SK-N-SH (cell line): ENCODE results near the gene CCR6.
"Not testable (repeated sequence)": the region's sequence is repeated elsewhere in the genome, so short reads cannot be mapped to it uniquely, and the experiment has no call there.

Experiments used
- CHD2 ChIP-seq: fragments of 150-350 bp; IDR thresholded peaks from 2 replicates; pipeline ENCODE4 v1.6.1; 2018; ENCODE audit warnings: low read length; ENCODE audit not compliant: partially characterized antibody
- CTCF ChIP-seq: fragments of 200-600 bp; sonication (generic); IDR thresholded peaks from 2 replicates; pipeline ENCODE4 v1.6.1; 2017; ENCODE audit warnings: antibody characterized with exemption, mild to moderate bottlenecking, moderate library complexity
- EZH2phosphoT487 ChIP-seq: fragments of 200-600 bp; sonication (generic); IDR thresholded peaks from 2 replicates; pipeline ENCODE4 v1.6.1; 2017; ENCODE audit warnings: low read depth, mixed run types, mild to moderate bottlenecking, antibody characterized with exemption, moderate library complexity, borderline replicate concordance
- FOXJ3 ChIP-seq: sonication (generic); formaldehyde crosslinking; IDR thresholded peaks from 2 replicates; pipeline ENCODE4 v1.5.1; 2020; ENCODE audit warnings: mild to moderate bottlenecking, missing genetic modification reagents
- JUND ChIP-seq: IDR thresholded peaks from 2 replicates; pipeline ENCODE4 v1.4.0; 2012
- MAX ChIP-seq: IDR thresholded peaks from 2 replicates; pipeline ENCODE4 v1.4.0; 2012; ENCODE audit warnings: low read depth
- SMC3 ChIP-seq: IDR thresholded peaks from 2 replicates; pipeline ENCODE4 v1.6.1; 2012; ENCODE audit warnings: low read depth, low read length, improper control_type of control experiment
- TAF1 ChIP-seq: IDR thresholded peaks from 2 replicates; pipeline ENCODE4 v1.6.1; 2012; ENCODE audit warnings: low read depth, mild to moderate bottlenecking, low read length, moderate library complexity, borderline replicate concordance
- TCF12 ChIP-seq: IDR thresholded peaks from 2 replicates; pipeline ENCODE4 v1.4.0; 2012
- USF2 ChIP-seq: fragments of 150-350 bp; IDR thresholded peaks from 2 replicates; pipeline ENCODE4 v1.6.1; 2017; ENCODE audit warnings: antibody characterized with exemption, low read length, low read depth, borderline replicate concordance

DNA sequence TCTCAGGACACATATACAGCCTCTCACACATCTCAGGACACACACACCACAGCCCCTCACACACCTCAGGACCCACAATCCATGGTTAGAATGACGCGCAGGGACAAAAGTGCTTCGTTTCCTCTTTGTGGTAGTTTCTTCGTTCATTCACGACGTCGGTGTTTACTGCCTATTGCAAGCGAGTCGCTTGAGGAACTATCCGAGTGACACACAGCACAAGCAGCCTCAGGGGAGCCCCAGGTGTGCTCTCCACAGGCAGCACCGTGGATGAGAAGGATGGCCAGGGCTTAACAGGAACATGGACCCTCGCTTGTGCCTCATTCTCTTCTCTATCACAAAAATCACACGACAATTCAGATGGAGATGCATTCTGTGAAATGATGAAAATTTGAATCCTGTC is 47.0 kb downstream of the CCR6 start:
- not testable (repeated sequence) for TF ChIP-seq CTCF; USF2; EZH2phosphoT487; TAF1; SMC3; CHD2; JUND; MAX; TCF12; FOXJ3 (CRISPR knock-in tag)
